HCT116 (cell line): ENCODE measurements around the gene UBE3B. TPM values are rescaled to one million over a fixed set of nuclear protein-coding genes. Genes with fewer than 3 reads are reported as not detected.

Source experiments
- ATAC-seq: fragments of 200-7000 bp; cut with Tn5 transposase; 2 replicates; pipeline ENCODE4 v1.9.1; 2020; ENCODE audit warnings: mild to moderate bottlenecking, moderate library complexity
- BruUV-seq: library from RNA; stranded (reverse); fragments of 400-500 nt; replicated peaks from 2 replicates; lab custom pipeline; 2021; lab: Mats Ljungman, UMichigan
- CTCF ChIA-PET: fragments of 300-600 bp; sonication (Branson Sonifier 250); formaldehyde crosslinking; loops from one replicate; lab custom pipeline; 2021; ENCODE audit warnings: antibody characterized with exemption; lab: Charles Lee
- POLR2A ChIA-PET: fragments of 300-600, 350-600 bp; sonication (Branson Sonifier 250); formaldehyde crosslinking; loops from one replicate; lab custom pipeline; 2021; ENCODE audit warnings: antibody characterized with exemption; lab: Charles Lee
- RAD21 ChIA-PET, 2 experiments: fragments of 300-600 bp; sonication (Branson Sonifier 250); formaldehyde crosslinking; loops; one replicate each; lab custom pipeline; 2023; ENCODE audit warnings: low total read pairs in 2 of 2; ENCODE audit not compliant: uncharacterized antibody in 2 of 2, unreplicated experiment in 2 of 2, low non-redundant PET in 1 of 2; lab: Charles Lee
- DNase-seq: peaks from one replicate; pipeline ENCODE4 v3.0.0-alpha.2; 2010; ENCODE audit warnings: low read depth, low spot score
- H2AFZ ChIP-seq: fragments of 200-600 bp; shearing (Covaris generic), sonication (generic); 2 replicates; pipeline ENCODE4 v1.6.1; 2017; ENCODE audit warnings: low read depth, mixed run types, mixed read lengths, antibody characterized with exemption, low read length; ENCODE audit not compliant: poor library complexity, severe bottlenecking
- H3K27ac ChIP-seq: 2 replicates; pipeline ENCODE4 v1.5.1; 2012; ENCODE audit warnings: low read depth, low read length
- H3K27me3 ChIP-seq: fragments of 200-600 bp; sonication (generic); 2 replicates; pipeline ENCODE4 v1.6.1; 2016; ENCODE audit warnings: mixed run types, low read length, mixed read lengths; ENCODE audit not compliant: insufficient read depth
- H3K36me3 ChIP-seq, 2 experiments: fragments of 200-500 bp in 1 of 2; fragments of 200-600 bp in 1 of 2; sonication (Bioruptor generic) in 1 of 2; sonication (generic) in 1 of 2; 2 replicates each; pipeline versions ENCODE4 v1.5.1 to v1.6.1; 2014 to 2016; ENCODE audit warnings: low read length in 2 of 2, inconsistent platforms in 1 of 2, mixed read lengths in 1 of 2, mixed run types in 1 of 2; ENCODE audit not compliant: insufficient read depth in 2 of 2, control insufficient read depth in 1 of 2
- H3K4me1 ChIP-seq, 2 experiments: fragments of 200-600 bp in 1 of 2; sonication (generic) in 1 of 2; 2 replicates each; pipeline versions ENCODE4 v1.5.1 to v1.6.1; 2012 to 2017; ENCODE audit warnings: low read length in 2 of 2, inconsistent platforms in 1 of 2, mild to moderate bottlenecking in 1 of 2, mixed read lengths in 1 of 2, mixed run types in 1 of 2, moderate library complexity in 1 of 2; ENCODE audit not compliant: insufficient read depth in 2 of 2, control insufficient read depth in 1 of 2
- H3K4me2 ChIP-seq: fragments of 200-600 bp; sonication (generic); 2 replicates; pipeline ENCODE4 v1.6.1; 2017; ENCODE audit warnings: mixed run types, low read length, mixed read lengths
- H3K4me3 ChIP-seq, 2 experiments: fragments of 200-600 bp in 1 of 2; sonication (generic) in 1 of 2; replicated peaks in 1 of 2; 2 replicates each; pipeline ENCODE4 v1.5.1; 2011 to 2016; ENCODE audit warnings: low read length in 2 of 2, control low read depth in 1 of 2, low read depth in 1 of 2, mild to moderate bottlenecking in 1 of 2, mixed read lengths in 1 of 2, mixed run types in 1 of 2
- H3K79me2 ChIP-seq: fragments of 200-600 bp; sonication (generic); 2 replicates; pipeline ENCODE4 v1.6.1; 2017; ENCODE audit warnings: mild to moderate bottlenecking, mixed run types, low read length, moderate library complexity, mixed read lengths; ENCODE audit not compliant: insufficient read depth
- H3K9ac ChIP-seq: fragments of 200-600 bp; sonication (generic); 2 replicates; pipeline ENCODE4 v1.6.1; 2016; ENCODE audit warnings: low read length, mixed read lengths
- H3K9me2 ChIP-seq: fragments of 200-600 bp; sonication (generic), shearing (Covaris generic); 2 replicates; pipeline ENCODE4 v1.6.1; 2017; ENCODE audit warnings: mixed run types, mild to moderate bottlenecking, moderate library complexity; ENCODE audit not compliant: insufficient read depth
- H3K9me3 ChIP-seq, 2 experiments: fragments of 200-500 bp in 1 of 2; fragments of 200-600 bp in 1 of 2; sonication (Bioruptor generic) in 1 of 2; sonication (generic) in 1 of 2; 2 replicates each; pipeline ENCODE4 v1.6.1; 2014 to 2017; ENCODE audit warnings: low read length in 2 of 2, mixed read lengths in 2 of 2, inconsistent platforms in 1 of 2, low read depth in 1 of 2, mild to moderate bottlenecking in 1 of 2, mixed run types in 1 of 2, moderate library complexity in 1 of 2; ENCODE audit not compliant: control insufficient read depth in 1 of 2, insufficient read depth in 1 of 2
- H4K20me1 ChIP-seq: fragments of 200-600 bp; sonication (generic), shearing (Covaris generic); 2 replicates; pipeline ENCODE4 v1.6.1; 2017; ENCODE audit warnings: mixed run types, mild to moderate bottlenecking, moderate library complexity; ENCODE audit not compliant: insufficient read depth
- EGR1 ChIP-seq: IDR thresholded peaks from 2 replicates; pipeline ENCODE4 v1.6.1; 2012; ENCODE audit warnings: low read depth
- EZH2phosphoT487 ChIP-seq: fragments of 200-600 bp; IDR thresholded peaks from 2 replicates; pipeline ENCODE4 v1.6.1; 2018; ENCODE audit warnings: antibody characterized with exemption, borderline replicate concordance
- FOSL1 ChIP-seq: IDR thresholded peaks from 2 replicates; pipeline ENCODE4 v1.6.1; 2012; ENCODE audit warnings: low read depth
- RAD21 ChIP-seq: IDR thresholded peaks from 2 replicates; pipeline ENCODE4 v1.6.1; 2012; ENCODE audit warnings: low read depth, mild to moderate bottlenecking
- SP1 ChIP-seq: IDR thresholded peaks from 2 replicates; pipeline ENCODE4 v1.6.1; 2012; ENCODE audit warnings: low read depth
- SRF ChIP-seq: IDR thresholded peaks from 2 replicates; pipeline ENCODE4 v1.6.1; 2012; ENCODE audit warnings: low read depth
- ZNF274 ChIP-seq: fragments of 200-500 bp; sonication (Bioruptor generic); IDR thresholded peaks from 2 replicates; pipeline ENCODE4 v1.6.1; 2014; ENCODE audit warnings: mild to moderate bottlenecking, low read depth, low read length, inconsistent platforms
- intact Hi-C: fragments of 100-400 bp; cut with micrococcal nuclease; formaldehyde crosslinking; loops from 2 replicates; pipeline ENCODE4 v1.10.0; 2022
- total RNA-seq: library from RNA; stranded (reverse); gene quantifications from one replicate; pipeline ENCODE4 v1.2.1, GENCODE V29; 2021; ENCODE audit not compliant: unreplicated experiment
- TF ChIP-seq, protein P1 (sequence below), 3 experiments: fragments of 200-600 bp in 1 of 3; sonication (generic) in 1 of 3; IDR thresholded peaks in 2 of 3; conservative IDR thresholded peaks in 1 of 3; 2 replicates each; pipeline ENCODE4 v1.5.1; 2012 to 2017; ENCODE audit warnings: low read depth in 2 of 3, low read length in 2 of 3, antibody characterized with exemption in 1 of 3, borderline replicate concordance in 1 of 3, control low read depth in 1 of 3, mild to moderate bottlenecking in 1 of 3, mixed read lengths in 1 of 3, mixed run types in 1 of 3, moderate library complexity in 1 of 3; ENCODE audit not compliant: insufficient read depth in 1 of 3
- TF ChIP-seq, protein P2 (sequence below): IDR thresholded peaks from 2 replicates; pipeline ENCODE4 v1.6.1; 2012

The UBE3B gene
- total RNA-seq, 1 experiment from 2014 or later = 28.9 TPM

DNA sequence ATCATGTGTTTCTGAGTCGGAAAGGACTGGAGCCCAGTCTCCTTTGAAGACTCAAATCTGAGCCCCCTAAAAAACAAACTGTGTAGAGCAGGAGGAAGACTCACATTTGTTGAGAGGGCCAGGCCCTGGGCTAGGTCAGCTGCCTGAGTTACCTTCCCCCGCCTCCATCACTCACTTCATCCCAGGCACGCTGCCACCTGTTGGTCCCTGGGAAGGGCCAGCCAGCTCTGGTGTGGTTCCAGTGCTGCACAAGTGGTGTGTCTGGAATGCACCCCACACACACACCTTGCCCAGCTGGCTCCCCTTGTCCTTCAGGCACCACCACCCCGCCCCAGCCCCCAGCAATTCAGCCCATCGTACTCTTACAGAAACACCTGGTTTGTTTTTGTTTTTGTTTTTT is 105.2 kb downstream of the UBE3B start:
- ChIA-PET CTCF (interaction anchor here (1.4 kb wide), 1 partner anchor 10 kb away, joined by 3 read pairs; no protein-coding TSS in a partner anchor), RAD21 (interaction anchor here in 1 of 2 experiments (0.6 kb wide), 1 partner anchor 12 kb away, joined by 3 read pairs; no protein-coding TSS in a partner anchor), POLR2A (no interaction called here)
- Histone ChIP-seq H3K9me3 (no peaks in the 10 kb centered on the region), H3K27ac (no peak overlapping the region), H3K4me3 (no peak overlapping the region), H3K4me1 (peaks cover 11 to 23% of the 10 kb centered on the region in 2 experiments), H4K20me1 (no peaks in the 10 kb centered on the region), H3K4me2 (peak overlapping the region; percentile 37; the same call in 1 of the 2 replicates), H3K36me3 (peaks cover 6 to 9% of the 10 kb centered on the region in 2 experiments; a peak in 1 of 4 replicates), H3K27me3 (no peaks in the 10 kb centered on the region), H2AFZ (no peak overlapping the region), H3K9me2 (no peaks in the 10 kb centered on the region), H3K9ac (no peak overlapping the region), H3K79me2 (no peaks in the 10 kb centered on the region)
- DNase-seq (no peak), ATAC-seq (peak; percentile 84)
- TF ChIP-seq, protein P1, sequence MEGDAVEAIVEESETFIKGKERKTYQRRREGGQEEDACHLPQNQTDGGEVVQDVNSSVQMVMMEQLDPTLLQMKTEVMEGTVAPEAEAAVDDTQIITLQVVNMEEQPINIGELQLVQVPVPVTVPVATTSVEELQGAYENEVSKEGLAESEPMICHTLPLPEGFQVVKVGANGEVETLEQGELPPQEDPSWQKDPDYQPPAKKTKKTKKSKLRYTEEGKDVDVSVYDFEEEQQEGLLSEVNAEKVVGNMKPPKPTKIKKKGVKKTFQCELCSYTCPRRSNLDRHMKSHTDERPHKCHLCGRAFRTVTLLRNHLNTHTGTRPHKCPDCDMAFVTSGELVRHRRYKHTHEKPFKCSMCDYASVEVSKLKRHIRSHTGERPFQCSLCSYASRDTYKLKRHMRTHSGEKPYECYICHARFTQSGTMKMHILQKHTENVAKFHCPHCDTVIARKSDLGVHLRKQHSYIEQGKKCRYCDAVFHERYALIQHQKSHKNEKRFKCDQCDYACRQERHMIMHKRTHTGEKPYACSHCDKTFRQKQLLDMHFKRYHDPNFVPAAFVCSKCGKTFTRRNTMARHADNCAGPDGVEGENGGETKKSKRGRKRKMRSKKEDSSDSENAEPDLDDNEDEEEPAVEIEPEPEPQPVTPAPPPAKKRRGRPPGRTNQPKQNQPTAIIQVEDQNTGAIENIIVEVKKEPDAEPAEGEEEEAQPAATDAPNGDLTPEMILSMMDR (IDR thresholded peaks at IDR 0.05 in 2 of 3, conservative IDR thresholded peaks at IDR 0.05 in 1 of 3; ENCODE audit: borderline replicate concordance in 1 of 3, insufficient read depth in 1 of 3, low read depth in 2 of 3, low read length in 2 of 3) = peak in 2 of 3 experiments; percentile 18 to 27; a peak in 2 of 6 replicates
- no peak for TF ChIP-seq SP1
- intact Hi-C loops = no loop called here
- BruUV-seq = no TSS peak

DNA sequence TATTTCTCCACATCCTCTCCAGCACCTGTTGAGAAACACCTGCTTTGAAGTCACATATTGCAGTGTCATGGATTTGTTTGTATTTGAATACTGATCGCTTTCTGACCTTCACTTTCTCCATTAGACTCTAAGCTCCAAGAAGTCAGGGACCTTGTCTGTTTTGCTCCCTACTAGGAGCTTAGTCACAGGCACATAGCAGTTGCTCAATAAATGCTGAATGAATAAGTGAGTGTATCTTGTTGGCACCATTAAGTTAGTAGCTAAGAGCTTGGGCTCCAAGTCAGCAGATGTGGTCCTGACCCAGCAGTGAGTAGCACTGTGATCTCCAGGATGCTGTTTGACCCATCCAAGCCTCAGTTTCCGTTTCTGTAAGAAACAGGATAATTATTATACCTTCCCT is 106.3 kb downstream of the UBE3B start:
- Histone ChIP-seq H3K4me1 (peaks cover 11 to 23% of the 10 kb centered on the region in 2 experiments), H3K9ac (no peak overlapping the region), H3K9me2 (no peaks in the 10 kb centered on the region), H4K20me1 (no peaks in the 10 kb centered on the region), H3K79me2 (no peaks in the 10 kb centered on the region), H3K4me2 (no peak overlapping the region), H3K4me3 (no peak overlapping the region), H3K27me3 (no peaks in the 10 kb centered on the region), H2AFZ (no peak overlapping the region), H3K9me3 (no peaks in the 10 kb centered on the region), H3K36me3 (peaks cover 3 to 5% of the 10 kb centered on the region in 2 experiments; a peak in 2 of 4 replicates), H3K27ac (no peak overlapping the region)
- ChIA-PET POLR2A (no interaction called here), CTCF (no interaction called here), RAD21 (no interaction called here)
- intact Hi-C loops = no loop called here
- ATAC-seq (no peak), DNase-seq (no peak)
- TF ChIP-seq SP1 = no peak
- no peak for TF ChIP-seq EZH2phosphoT487
- TF ChIP-seq SRF = no peak
- TF ChIP-seq EGR1 = no peak
- no peak for TF ChIP-seq RAD21
- no peak for TF ChIP-seq ZNF274
- TF ChIP-seq, protein P2, sequence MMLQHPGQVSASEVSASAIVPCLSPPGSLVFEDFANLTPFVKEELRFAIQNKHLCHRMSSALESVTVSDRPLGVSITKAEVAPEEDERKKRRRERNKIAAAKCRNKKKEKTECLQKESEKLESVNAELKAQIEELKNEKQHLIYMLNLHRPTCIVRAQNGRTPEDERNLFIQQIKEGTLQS = no peak
- TF ChIP-seq FOSL1 = no peak
- no TSS peak for BruUV-seq

Other genes with a start within 250 kb of the UBE3B start
- 0.52 TPM for gene FOXN4, start 168.3 kb upstream of the UBE3B start, total RNA-seq
- not detected for gene MYO1H, start 129.7 kb upstream of the UBE3B start, total RNA-seq
- gene KCTD10, start 334 bp upstream of the UBE3B start, total RNA-seq = 34.7 TPM
- 34.9 TPM for gene MMAB, start 95.9 kb downstream of the UBE3B start, total RNA-seq
- 17.3 TPM for gene MVK, start 96.2 kb downstream of the UBE3B start, total RNA-seq
- gene FAM222A, start 236.2 kb downstream of the UBE3B start, total RNA-seq = 3.7 TPM